ENCODE measurements around the gene AOAH.
"Not testable (repeated sequence)": the region's sequence is repeated elsewhere in the genome, so short reads cannot be mapped to it uniquely, and the experiment has no call there.

The AOAH gene

GRCh38 chr7:36736899-36737211 lies 12.6 kb upstream of the AOAH start:
- DNase-seq (ENCODE audit: low read depth), result no peak

- DNase-seq (ENCODE audit: low read depth), result no peak
Observed at GRCh38 chr7:36736090-36736898, 12.0 kb upstream of the AOAH start.

GRCh38 chr7:36735172-36735571 lies 10.9 kb upstream of the AOAH start:
- DNase-seq (ENCODE audit: low read depth), result no peak

- no peak for DNase-seq (ENCODE audit: low read depth)
Observed at GRCh38 chr7:36734731-36735130, 10.4 kb upstream of the AOAH start.

GRCh38 chr7:36733411-36733810 lies 9.1 kb upstream of the AOAH start:
- no peak for DNase-seq (ENCODE audit: low read depth)

GRCh38 chr7:36732806-36733205 lies 8.5 kb upstream of the AOAH start:
- DNase-seq (ENCODE audit: low read depth), result no peak

- DNase-seq (ENCODE audit: low read depth), result no peak
Observed at GRCh38 chr7:36730046-36730445, 5.8 kb upstream of the AOAH start.

- no peak for DNase-seq (ENCODE audit: low read depth)
Observed at GRCh38 chr7:36728143-36728542, 3.8 kb upstream of the AOAH start.

- DNase-seq (ENCODE audit: low read depth), result no peak
Observed at GRCh38 chr7:36726806-36727503, 2.7 kb upstream of the AOAH start.

GRCh38 chr7:36726311-36726710 lies 2.0 kb upstream of the AOAH start:
- no peak for DNase-seq (ENCODE audit: low read depth)

- DNase-seq (ENCODE audit: low read depth), result no peak
Observed at GRCh38 chr7:36724996-36725395, 702 bp upstream of the AOAH start.

GRCh38 chr7:36723291-36723690 lies 1.0 kb downstream of the AOAH start:
- DNase-seq (ENCODE audit: low read depth), result no peak

- DNase-seq (ENCODE audit: low read depth), result no peak
Observed at GRCh38 chr7:36719083-36719632, 5.1 kb downstream of the AOAH start.

GRCh38 chr7:36717586-36717985 lies 6.7 kb downstream of the AOAH start:
- DNase-seq (ENCODE audit: low read depth), result no peak

- not testable (repeated sequence) for DNase-seq (ENCODE audit: low read depth)
Observed at GRCh38 chr7:36716802-36717201, 7.5 kb downstream of the AOAH start.

- DNase-seq (ENCODE audit: low read depth), result no peak
Observed at GRCh38 chr7:36712015-36712414, 12.3 kb downstream of the AOAH start.

- no peak for DNase-seq (ENCODE audit: low read depth)
Observed at GRCh38 chr7:36711256-36711655, 13.0 kb downstream of the AOAH start.

- no peak for DNase-seq (ENCODE audit: low read depth)
Observed at GRCh38 chr7:36710186-36710791, 14.0 kb downstream of the AOAH start.

GRCh38 chr7:36708767-36709166 lies 15.5 kb downstream of the AOAH start:
- DNase-seq (ENCODE audit: low read depth), result no peak

GRCh38 chr7:36707898-36708297 lies 16.4 kb downstream of the AOAH start:
- DNase-seq (ENCODE audit: low read depth), result no peak

GRCh38 chr7:36707465-36707864 lies 16.8 kb downstream of the AOAH start:
- no peak for DNase-seq (ENCODE audit: low read depth)

GRCh38 chr7:36703860-36704259 lies 20.4 kb downstream of the AOAH start:
- DNase-seq (ENCODE audit: low read depth), result not testable (repeated sequence)

GRCh38 chr7:36692456-36692855 lies 31.8 kb downstream of the AOAH start:
- DNase-seq (ENCODE audit: low read depth), result no peak

Measured in HS-5 (cell line).